NCI-H1105 (cell line): ENCODE results near the gene PRR5.
"Not testable (repeated sequence)": the region's sequence is repeated elsewhere in the genome, so short reads cannot be mapped to it uniquely, and the experiment has no call there.

Experiments used
- DNase-seq: peaks from one replicate; lab custom pipeline; 2025; lab: John Stamatoyannopoulos, UW

Gene PRR5

DNA sequence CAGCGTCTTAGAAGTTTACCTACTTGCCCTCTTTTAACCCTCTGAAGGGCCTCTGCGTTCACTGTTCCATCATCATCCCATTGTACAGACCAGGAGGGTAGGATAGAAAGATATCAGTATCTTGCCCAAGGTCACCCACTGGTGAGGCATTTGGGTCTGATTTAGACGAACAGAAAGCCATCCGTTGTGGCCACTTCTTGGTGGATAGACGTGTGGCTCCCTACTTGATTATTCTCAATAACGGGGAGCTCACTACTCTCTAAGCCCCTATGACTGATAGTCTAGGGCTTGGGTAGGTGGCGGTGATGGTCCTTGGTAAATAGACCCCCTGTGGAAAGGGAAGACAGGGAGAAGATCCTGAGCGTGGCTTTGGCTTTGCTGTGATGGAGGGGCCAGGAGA, 28.6 kb upstream of the PRR5 start:
- DNase-seq = no peak

DNA sequence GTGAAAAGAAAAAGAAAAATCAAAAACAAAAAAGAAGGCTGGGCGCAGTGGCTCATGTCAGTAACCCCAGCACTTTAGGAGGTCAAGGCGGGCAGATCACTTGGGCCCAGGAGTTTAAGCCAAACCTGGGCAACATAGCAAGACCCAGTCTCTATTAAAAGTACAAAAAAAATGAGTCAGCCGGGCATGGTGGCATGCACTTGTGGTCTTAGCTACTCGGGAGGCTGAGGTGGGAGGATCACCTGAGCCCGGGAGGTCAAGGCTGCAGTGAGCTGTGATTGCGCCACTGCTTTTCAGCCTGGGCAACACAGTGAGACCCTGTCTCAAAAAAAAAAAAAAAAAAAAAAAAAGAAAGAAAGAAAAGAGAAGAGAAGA, 26.0 kb upstream of the PRR5 start:
- not testable (repeated sequence) for DNase-seq

DNA sequence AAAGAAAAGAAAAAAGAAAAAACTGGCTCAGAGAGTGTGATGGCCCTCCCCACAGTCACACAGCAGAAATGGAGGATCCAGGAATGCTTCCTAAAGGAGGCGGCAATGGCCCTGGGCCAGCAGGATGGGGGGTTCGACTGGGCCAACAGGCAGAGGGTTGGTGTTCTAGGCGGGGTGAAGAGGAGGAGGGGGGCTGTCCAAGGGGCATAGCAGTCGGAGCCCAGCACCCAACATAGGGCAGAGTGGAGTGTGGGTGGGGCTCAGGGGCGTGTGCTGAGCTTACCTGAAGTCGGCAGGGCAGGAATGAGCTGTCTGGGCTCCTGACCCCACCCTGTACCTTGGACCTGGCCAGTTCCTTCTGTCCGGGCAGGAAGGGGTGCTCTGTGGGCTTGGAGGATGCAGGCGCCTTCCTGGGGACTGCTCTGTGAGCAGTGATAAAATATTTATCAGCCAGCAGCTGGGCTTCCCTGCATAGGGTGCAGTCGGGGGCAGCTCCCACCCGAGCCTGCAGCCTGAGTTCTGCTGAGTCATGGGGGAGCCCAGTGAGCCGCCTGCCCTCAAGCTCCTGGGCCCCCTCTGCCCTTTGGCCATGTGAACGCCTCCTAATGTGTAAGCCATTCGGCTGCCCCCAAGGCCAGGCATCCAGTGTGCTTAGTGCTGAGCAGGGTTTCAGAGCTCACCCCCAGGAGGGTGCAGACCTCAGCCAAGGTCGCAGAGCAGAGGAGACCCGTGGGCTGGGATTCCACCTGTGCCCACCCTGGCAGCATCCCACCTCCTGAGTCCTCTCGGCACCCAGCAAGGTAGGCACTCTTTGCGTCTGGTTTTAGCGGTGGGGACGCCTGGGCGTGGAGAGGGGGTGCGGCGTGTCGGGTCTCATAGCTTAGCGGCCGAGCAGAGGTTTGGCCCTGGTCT, 25.3 kb upstream of the PRR5 start:
- DNase-seq = no peak

DNA sequence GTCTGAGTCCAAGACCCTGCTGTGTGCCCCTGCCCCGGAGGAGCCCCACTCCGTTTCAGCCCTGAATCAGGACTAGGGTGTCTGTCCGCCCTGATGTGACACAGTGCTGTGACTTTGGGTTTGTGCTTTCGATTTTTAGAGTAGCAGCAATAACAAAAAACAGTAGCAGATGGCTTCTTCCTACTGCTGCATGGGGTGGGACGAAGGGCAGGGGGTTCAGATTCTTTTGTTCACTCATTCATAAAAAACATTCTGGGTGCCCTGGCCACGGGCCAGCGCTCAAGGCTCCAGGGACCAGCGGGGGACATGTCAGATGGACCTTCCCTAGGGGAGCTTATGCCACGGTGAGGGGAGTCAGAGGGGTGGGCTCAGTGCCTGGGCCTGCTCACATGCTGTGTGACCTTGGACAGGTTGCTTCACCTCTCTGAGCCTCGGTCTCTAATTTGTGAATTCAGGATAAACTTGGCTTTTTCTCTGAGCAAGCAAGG, 24.6 kb upstream of the PRR5 start:
- no peak for DNase-seq

DNA sequence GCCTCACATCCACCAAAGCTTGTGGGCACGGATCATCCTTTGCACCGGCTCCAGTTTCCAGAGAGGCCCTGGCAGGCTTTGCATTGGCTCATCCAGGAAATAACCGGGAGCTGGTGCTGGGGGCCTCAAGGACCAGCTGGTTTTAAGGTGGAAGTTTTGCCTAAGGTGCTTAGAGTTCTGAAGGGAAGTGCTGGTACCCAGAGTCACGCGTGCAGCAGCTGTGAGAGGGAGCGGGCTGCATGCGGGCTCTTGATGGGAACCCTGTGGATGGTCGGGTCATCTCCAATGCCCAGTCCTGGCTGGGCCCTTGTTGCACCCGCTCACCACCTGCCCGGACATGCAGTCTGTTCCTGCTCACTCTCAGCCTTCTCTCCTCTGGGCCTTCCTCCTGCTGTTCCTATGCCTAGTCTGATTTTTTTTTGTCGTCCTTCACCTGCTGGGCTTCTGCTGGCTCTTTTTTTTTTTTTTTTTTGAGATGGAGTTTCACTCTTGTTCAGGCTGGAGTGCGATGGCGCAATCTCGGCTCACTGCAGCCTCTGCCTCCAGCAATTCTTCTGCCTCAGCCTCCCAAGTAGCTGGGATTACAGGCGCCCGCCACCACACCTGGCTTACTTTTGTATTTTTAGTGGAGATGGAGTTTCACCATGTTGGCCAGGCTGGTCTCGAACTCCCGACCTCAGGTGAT, 24.0 kb upstream of the PRR5 start:
- no peak for DNase-seq

DNA sequence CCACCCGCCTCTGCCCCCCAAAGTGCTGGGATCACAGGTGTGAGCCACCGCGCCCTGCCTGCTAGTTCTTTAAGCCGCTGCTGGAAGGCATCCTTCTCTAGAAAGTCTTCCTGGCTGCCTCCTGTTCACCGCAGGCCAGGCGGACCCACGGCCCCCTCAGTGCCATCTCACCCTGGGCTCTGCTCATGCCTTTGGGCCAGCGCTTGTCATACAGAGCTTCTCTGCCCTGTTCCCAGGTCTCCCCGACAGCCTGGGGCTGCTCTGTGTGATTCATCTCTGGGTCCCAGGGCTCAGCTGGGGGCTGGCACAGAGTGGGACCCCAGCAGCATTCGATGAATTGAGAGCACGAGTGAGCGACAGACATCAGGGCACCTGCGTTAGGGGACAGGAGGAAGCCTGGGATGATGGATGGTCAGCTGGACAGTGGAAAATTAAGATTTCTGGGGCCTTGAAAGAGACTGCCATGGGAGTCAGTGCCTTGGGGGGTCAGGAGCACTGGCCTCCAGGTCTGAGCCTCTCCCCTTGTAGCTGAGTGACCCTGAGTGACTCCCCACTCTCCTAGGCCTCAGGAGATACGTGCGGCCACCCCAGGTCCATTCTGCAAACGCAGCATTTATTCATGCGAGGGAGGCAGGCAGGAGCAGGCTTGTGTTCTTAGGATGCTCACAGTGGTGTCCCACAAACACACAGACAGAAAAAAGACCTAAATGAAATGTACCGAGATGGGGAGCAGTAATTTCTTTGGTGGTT, 23.3 kb upstream of the PRR5 start:
- no peak for DNase-seq

DNA sequence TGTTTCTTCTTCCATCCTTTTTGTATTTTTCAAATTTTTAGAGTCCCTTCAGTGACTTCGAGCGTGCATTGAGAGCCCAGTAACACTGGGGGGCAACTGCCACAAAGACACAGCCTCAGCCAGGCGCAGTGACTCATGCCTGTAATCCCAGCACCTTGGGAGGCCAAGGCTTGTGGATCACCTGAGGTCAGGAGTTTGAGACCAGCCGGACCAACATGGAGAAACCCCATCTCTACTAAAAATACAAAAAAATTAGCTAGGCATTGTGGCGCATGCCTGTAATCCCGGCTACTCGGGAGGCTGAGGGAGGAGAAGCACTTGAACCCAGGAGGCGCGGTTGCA, 22.7 kb upstream of the PRR5 start:
- DNase-seq = not testable (repeated sequence)

DNA sequence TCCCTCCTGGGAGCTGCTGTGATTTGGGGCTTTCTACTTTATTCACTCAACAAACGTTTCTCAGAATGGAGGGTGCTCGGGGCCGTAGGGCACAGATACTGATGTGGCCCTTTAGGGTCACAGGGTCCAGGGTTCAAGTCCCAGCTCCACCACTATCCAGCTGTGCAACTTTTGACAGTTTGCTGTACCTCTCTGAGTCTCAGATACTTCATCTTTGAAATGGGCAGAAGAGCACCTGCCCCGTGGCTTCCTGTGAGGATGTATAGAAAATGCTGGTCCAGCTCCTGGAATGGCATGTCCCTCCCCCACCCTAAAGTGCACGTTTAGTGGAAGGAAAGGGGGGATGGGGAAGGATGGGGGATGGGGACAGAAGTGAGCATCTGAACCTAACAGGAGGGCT, 21.9 kb upstream of the PRR5 start:
- DNase-seq = no peak

DNA sequence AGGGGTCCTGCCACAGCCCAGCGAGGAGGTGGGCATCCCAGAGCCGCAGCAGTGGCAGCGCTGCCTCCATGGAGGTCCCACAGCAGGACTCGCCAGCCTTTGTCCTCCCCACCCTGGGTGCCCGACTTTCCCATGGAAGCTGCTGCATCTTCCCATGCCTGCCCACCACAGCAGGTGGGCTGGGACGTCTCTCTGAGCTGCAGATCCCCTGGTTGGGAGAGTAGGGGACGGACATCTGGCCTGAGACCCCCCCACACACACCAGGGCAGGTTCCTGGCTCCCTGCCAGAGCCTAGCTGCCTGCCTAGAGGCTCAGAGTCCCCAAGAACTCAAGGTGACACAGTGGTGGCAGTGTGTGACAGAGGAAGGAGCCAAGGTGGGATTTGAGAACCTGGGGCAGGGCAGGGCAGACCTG, 21.5 kb upstream of the PRR5 start:
- DNase-seq = no peak

DNA sequence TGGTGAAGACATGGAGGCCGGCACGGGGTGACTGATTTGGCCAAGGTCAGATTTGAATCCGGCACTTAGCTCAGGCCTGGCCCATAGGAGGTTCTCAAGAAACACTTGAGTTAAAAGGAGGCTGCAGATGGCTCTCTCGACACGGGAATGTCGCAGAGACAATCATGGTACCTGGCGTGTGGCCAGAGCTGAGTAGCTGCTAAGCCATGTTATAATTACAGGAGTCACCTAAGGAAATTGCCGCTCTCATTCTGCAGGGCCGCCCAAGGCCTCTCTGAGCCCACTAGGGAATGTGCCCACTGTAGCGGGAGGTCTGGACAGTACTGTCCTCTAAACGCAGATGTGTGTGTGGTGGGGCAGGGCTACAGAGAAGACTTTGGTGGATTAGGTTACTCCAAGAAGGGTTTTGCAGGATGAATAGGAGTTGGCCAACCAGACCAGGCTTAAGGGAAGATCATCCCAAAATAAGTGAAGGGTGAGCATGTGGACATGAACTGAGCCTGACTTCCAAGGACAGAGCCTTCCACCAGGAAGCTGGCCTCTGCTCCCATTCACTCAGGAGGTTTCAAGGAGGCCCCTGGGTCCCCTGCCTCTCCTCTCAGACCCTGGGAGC, 19.3 kb upstream of the PRR5 start:
- DNase-seq = no peak

DNA sequence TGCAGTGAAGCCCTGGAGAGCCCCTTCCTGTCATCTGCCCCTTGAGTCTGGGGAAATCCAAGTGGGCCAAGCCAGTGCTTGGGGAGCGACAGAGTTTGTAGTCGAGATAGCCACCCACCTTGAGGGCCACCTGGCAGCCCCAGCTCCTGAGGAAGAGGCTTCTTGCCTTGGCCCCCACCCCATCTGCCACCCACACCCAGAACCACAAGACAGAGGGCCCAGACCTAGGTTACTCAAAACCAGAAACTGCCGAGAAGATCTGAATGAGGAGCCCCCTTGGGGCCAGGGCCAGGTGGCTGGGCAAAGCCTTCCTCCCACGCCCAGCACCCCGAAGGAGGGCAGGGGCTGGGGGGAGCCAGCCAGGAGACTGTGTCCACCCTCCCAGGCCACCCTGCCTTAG, 18.8 kb upstream of the PRR5 start:
- DNase-seq = no peak

DNA sequence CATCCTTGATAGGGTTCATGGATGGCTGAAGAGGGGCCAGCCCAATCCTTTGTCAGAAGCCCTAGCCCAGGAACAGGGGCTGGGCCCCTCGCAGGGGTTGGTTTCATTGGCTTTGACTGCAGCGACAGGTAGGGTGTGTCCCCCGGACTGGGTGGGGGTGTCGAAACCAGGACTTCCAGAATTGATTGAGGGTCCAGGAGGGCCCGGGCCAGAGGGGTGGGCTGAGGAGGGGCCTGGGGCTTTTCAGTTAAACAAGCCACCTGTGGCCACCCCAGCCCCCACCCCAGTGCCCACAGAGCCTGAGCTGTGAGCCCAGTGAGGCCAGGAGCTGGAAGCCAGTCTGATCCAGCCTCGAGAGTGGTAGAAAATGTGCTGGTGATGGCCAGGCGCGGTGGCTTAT, 18.1 kb upstream of the PRR5 start:
- no peak for DNase-seq

DNA sequence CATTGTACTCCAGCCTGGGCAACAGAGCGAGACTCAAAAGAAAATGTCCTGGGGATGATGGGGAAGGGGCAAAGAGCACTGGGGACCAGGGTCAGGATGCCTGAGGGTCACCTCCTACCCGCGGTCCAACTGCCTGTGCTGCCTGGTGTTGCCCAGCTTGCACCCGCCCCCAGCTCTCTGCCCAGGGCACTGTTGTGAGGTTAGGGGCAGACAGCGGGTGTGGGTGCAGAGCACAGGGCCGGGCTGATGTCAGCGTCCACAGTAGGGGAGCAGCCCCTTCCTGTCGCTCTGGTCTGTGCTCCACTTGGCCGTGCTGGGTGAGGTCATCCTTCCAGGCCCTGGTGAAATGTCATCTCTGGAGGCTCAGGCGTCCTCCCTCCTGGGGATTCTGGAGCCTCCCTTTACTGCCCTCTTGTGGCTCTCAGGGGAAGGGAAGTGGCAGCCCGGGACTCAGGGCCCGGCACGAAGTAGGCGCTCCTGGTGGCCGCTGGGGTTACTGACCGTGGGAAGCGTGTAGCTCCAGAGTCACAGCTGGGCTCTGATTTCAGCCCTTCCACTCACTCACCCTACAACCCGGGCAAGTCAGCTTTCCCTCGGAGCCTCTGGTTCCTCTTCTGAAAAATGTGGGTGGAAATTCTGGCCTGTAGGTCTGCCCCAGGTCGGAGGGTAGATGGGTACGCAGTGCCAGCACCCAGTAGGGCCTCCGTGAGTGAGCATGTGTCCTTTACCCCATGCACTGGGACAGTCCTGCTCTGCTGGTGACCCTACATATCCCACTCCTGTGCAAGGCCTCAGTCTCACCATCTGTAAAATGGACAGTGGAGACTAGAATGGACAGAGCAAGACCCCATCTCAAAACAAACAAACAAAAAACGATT, 17.3 kb upstream of the PRR5 start:
- no peak for DNase-seq

DNA sequence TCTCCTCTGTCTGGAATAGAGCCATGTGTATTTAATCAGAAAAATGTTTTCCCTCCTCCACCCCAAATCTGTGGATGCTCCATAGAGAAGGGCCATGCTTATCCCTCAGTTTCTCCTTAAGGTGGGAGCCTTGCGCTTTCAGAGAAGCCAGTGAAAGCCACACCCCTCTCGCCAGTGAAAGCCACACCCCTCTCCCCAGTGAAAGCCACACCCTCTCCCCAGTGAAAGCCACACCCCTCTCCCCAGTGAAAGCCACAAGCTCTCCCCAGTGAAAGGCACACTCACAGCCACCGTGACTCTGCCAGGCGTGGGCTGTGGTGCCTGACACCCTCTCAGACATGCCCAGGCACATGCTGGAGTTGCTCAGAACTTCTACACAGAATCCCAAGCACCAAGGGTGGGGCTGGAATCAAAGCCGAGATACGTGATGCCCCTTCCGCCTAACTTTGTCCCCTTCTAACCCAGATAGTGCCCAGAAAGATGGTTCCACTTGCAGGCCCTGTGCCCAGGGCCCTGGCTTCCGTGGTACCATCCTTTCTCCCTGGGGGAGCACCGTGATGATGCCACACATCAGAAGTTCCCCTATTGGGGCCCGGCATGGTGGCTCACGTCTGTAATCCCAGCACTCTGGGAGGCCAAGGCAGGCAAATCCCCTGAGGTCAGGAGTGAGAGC, 16.5 kb upstream of the PRR5 start:
- no peak for DNase-seq

DNA sequence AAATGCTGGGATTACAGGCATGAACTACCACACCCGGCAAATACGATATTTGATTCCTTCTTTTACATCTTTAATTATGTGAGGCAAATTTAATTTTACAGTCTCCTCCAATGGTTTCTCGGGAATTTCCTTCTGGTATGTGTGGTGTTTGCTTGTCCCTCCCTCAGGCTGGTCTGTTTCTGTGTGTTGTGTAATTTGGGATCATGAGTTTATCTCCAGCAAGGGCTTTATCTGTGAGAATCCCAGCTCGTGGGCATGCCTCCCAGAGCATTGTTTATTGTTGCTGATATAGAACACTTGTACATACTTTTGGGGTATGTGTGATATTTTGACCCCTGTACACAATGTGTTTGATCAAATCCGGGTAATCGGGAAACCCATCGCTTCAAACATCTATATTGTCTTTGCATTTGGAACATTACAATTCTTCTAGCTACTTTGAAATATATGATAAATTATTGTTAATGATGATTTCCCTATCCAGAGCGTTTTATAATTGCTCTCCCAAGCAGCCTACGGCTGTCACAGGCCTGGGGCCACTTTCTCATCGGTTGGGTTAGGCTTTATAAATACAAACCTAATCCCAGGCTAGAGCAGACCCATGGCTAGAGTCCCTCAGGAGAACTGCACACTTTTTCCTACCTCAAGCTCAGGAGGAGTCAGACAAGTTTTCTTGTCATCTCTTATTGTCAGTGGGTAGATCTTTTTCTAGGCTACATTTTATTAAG, 15.0 kb upstream of the PRR5 start:
- no peak for DNase-seq

DNA sequence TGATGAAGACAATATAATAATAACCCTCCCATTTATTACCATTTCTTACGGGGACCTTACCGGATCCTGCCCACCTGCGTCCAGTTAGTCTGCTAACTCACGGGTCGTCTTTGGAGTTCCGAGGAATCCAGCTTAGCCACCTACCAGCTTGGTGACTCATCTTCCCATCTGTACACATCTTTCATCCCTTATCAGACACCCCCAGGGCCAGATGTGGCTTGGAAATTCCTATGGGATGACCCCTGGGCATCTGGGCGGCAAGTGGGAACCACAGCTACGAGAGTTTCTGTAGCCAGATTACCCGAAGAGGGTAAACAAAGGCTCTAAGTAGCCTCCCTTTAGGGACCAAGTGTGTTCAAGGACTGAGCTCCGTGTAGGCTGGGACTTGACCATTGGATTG, 12.8 kb upstream of the PRR5 start:
- DNase-seq = no peak

DNA sequence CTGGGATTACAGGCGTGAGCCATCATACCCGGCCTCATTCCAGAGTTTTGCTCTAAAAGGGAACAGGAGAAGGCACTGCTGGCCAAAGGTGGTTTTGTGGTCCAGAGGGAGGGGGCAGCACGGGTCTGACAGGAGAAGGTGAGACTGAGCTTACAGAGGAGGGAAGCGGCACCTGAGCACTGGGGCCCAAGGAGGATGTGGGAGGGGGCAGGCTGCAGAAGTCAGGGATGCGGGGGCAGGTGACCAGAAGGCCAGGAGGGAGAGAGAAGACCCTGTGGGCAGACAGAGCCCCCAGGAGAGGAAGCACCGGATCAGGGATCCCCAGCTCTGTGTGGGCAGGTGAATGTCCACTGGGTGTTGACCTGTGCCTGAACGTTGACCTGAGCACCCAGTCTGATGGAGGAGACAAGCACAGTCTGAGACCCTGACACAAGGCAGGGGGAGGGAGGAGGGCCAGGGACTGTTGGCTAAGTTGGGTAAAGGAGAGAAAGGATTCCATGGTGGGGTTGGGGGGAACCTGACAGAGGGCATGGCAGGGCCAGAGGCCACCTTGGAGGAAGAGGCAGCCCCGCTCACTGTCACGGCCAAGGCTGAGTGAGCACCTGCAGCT, 12.0 kb upstream of the PRR5 start:
- DNase-seq = no peak

DNA sequence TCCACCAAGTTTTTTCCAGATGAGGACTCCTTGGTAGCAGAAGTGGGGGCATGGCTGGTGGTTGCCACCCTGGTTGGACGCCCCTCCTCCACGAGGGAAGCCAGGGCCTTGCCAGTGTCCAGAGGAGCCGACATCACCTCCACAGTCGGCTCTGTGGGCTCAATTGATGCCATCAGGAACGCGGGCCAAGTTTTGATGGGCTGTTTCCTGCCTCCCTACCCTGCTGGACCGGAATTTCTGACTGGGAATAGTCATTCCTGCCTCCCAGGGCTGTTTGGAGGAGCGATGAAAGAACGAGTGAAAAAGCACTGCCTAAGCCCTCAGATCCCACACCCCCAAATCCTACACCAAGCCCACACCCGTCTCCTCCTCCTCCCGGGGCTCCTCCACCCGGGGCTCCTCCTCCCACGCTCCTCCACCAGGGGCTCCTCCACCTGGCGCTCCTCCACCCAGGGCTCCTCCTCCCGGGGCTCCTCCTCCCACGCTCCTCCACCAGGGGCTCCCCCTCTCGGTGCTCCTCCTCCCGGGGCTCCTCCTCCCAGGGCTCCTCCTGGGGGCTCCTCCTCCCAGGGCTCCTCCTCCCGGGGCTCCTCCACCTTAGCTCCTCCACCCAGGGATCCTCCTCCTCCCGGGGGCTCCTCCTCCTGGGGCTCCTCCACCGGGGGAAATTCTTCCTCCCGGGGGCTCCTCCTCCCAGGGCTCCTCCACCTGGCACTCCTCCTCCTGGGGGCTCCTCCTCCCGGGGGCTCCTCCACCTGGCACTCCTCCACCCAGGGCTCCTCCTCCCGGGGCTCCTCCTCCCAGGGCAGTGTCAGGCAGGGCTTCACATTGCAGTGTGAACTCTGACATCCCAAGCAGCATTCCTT, 10.0 kb upstream of the PRR5 start:
- no peak for DNase-seq

DNA sequence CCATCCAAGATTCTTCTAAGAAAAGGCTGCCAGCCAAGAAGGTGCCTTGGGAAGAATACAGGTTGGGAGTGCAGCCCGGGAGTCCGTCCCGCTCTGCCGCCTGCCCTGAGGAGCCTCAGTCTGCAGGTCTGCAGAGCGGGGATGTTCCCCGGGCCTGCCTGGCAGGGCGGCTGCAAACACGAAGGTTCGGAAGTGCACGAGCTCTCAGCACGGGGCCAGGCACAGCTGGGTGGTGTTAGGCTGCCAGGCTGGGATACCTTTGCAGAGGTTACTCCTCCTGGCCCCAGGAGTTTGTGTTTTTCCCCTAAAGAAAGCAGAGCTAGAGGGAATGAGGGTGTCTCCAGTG, 9.4 kb upstream of the PRR5 start:
- no peak for DNase-seq
